Neuronal stem cell (in vitro differentiated cells): ENCODE measurements around the gene C4A.
"Not testable (repeated sequence)": the region's sequence is repeated elsewhere in the genome, so short reads cannot be mapped to it uniquely, and the experiment has no call there.

Experiments used
- DNase-seq: peaks from one replicate; pipeline ENCODE4 v3.0.0-alpha.2; 2013; ENCODE audit warnings: low spot score
- H2AFZ ChIP-seq: one replicate; pipeline ENCODE4 v1.6.1; 2013; ENCODE audit warnings: mild to moderate bottlenecking, low read length, inconsistent platforms
- H2AK5ac ChIP-seq: 2 replicates; pipeline ENCODE4 v1.6.1; 2013; ENCODE audit warnings: low read depth, mild to moderate bottlenecking, inconsistent platforms, low read length, moderate library complexity, mixed read lengths
- H2BK120ac ChIP-seq: 2 replicates; pipeline ENCODE4 v1.6.1; 2013; ENCODE audit warnings: low read depth, mild to moderate bottlenecking, inconsistent platforms, low read length, moderate library complexity, mixed read lengths
- H2BK12ac ChIP-seq: one replicate; pipeline ENCODE4 v1.6.1; 2013; ENCODE audit warnings: low read length, inconsistent platforms
- H2BK15ac ChIP-seq: 2 replicates; pipeline ENCODE4 v1.6.1; 2013; ENCODE audit warnings: mild to moderate bottlenecking, low read length, inconsistent platforms, mixed read lengths
- H2BK5ac ChIP-seq: one replicate; pipeline ENCODE4 v1.6.1; 2013; ENCODE audit warnings: inconsistent platforms, mild to moderate bottlenecking, low read length, moderate library complexity
- H3K14ac ChIP-seq: one replicate; pipeline ENCODE4 v1.6.1; 2013; ENCODE audit warnings: low read length, inconsistent platforms
- H3K18ac ChIP-seq: 2 replicates; pipeline ENCODE4 v1.6.1; 2013; ENCODE audit warnings: low read length, inconsistent platforms
- H3K23ac ChIP-seq: 2 replicates; pipeline ENCODE4 v1.6.1; 2013; ENCODE audit warnings: low read depth, mild to moderate bottlenecking, mixed read lengths, low read length, inconsistent platforms; ENCODE audit not compliant: poor library complexity
- H3K27ac ChIP-seq: replicated peaks from 3 replicates; pipeline ENCODE4 v1.5.1; 2013; ENCODE audit warnings: low read length, inconsistent platforms
- H3K27me3 ChIP-seq, 3 experiments: 2 replicates each; pipeline ENCODE4 v1.6.1; 2013; ENCODE audit warnings: low read length in 3 of 3, mild to moderate bottlenecking in 2 of 3, inconsistent platforms in 1 of 3, low read depth in 1 of 3, mixed read lengths in 1 of 3, moderate library complexity in 1 of 3; ENCODE audit not compliant: control insufficient read depth in 3 of 3, insufficient read depth in 3 of 3
- H3K36me3 ChIP-seq, 2 donors: replicated peaks in 1 of 2; 2 replicates each; pipeline ENCODE4 v1.6.1; 2013; ENCODE audit warnings: low read length in 2 of 2; ENCODE audit not compliant: control insufficient read depth in 2 of 2, insufficient read depth in 2 of 2
- H3K4ac ChIP-seq: 2 replicates; pipeline ENCODE4 v1.6.1; 2013; ENCODE audit warnings: inconsistent platforms, mild to moderate bottlenecking, low read length, moderate library complexity
- H3K4me1 ChIP-seq, 2 donors: 1 replicate in 1 of 2; 2 replicates in 1 of 2; pipeline ENCODE4 v1.6.1; 2013; ENCODE audit warnings: low read length in 2 of 2, low read depth in 1 of 2; ENCODE audit not compliant: control insufficient read depth in 2 of 2, insufficient read depth in 1 of 2
- H3K4me2 ChIP-seq: one replicate; pipeline ENCODE4 v1.6.1; 2013; ENCODE audit warnings: mild to moderate bottlenecking, low read length, inconsistent platforms; ENCODE audit not compliant: insufficient read depth, poor library complexity, severe bottlenecking
- H3K4me3 ChIP-seq, 2 donors: 2 replicates each; pipeline ENCODE4 v1.5.1; 2013; ENCODE audit warnings: low read length in 2 of 2, mild to moderate bottlenecking in 2 of 2, inconsistent platforms in 1 of 2, moderate library complexity in 1 of 2
- H3K79me1 ChIP-seq: one replicate; pipeline ENCODE4 v1.6.1; 2013; ENCODE audit warnings: low read depth, mild to moderate bottlenecking, inconsistent platforms, low read length, moderate library complexity
- H3K9ac ChIP-seq: one replicate; pipeline ENCODE4 v1.6.1; 2013; ENCODE audit warnings: mild to moderate bottlenecking, low read depth, low read length, inconsistent platforms; ENCODE audit not compliant: poor library complexity
- H3K9me3 ChIP-seq, 2 donors: replicated peaks in 1 of 2; 2 replicates each; pipeline versions ENCODE3 to v1.6.1; 2013; ENCODE audit warnings: low read length in 2 of 2, mild to moderate bottlenecking in 2 of 2, inconsistent platforms in 1 of 2, low read depth in 1 of 2, mixed read lengths in 1 of 2, moderate library complexity in 1 of 2; ENCODE audit not compliant: control insufficient read depth in 2 of 2, insufficient read depth in 1 of 2
- H4K8ac ChIP-seq: one replicate; pipeline ENCODE4 v1.6.1; 2013; ENCODE audit warnings: low read depth, mild to moderate bottlenecking, inconsistent platforms, low read length, moderate library complexity
- H4K91ac ChIP-seq: one replicate; pipeline ENCODE4 v1.6.1; 2013; ENCODE audit warnings: low read length, low read depth, mild to moderate bottlenecking, inconsistent platforms; ENCODE audit not compliant: poor library complexity
- WGBS, 2 donors: extraction: QIAGEN DNeasy Blood & Tissue Kit; methylation state at CpG; one replicate each; pipeline ENCODE4 v1.1.7; 2013; ENCODE audit warnings: missing lambda C conversion rate in 2 of 2, mixed read lengths in 1 of 2; ENCODE audit not compliant: insufficient read length in 2 of 2, insufficient replicate concordance in 1 of 2; ENCODE audit errors: extremely low coverage in 2 of 2; 5-methylcytosine and 5-hydroxymethylcytosine counted together

C4A gene

GRCh38 chr6:31996385-31996784 lies 14.5 kb downstream of the C4A start:
- H3K23ac ChIP-seq, H3K14ac ChIP-seq, H3K9ac ChIP-seq, DNase-seq, H4K91ac ChIP-seq, H3K27me3 ChIP-seq, H2BK120ac ChIP-seq, H3K4me1 ChIP-seq, H3K27ac ChIP-seq, H2BK12ac ChIP-seq, H2AK5ac ChIP-seq, H3K79me1 ChIP-seq, H4K8ac ChIP-seq, H3K9me3 ChIP-seq, H3K4me2 ChIP-seq, H2BK5ac ChIP-seq, H3K4me3 ChIP-seq, H2BK15ac ChIP-seq, H3K36me3 ChIP-seq, H3K18ac ChIP-seq, H2AFZ ChIP-seq, H3K4ac ChIP-seq: not testable (repeated sequence)
- WGBS, 2 donors: no CpG with 5 or more reads among the region's 6 CpGs

- not testable (repeated sequence) for H3K4me1 ChIP-seq, H3K4me3 ChIP-seq, H3K9ac ChIP-seq, H3K18ac ChIP-seq, H3K79me1 ChIP-seq, H2AFZ ChIP-seq, H2BK5ac ChIP-seq, H2BK15ac ChIP-seq, H3K4me2 ChIP-seq, H3K27ac ChIP-seq, H4K91ac ChIP-seq, H3K27me3 ChIP-seq, H4K8ac ChIP-seq, H3K23ac ChIP-seq, H3K4ac ChIP-seq, H3K14ac ChIP-seq, DNase-seq, H2BK12ac ChIP-seq, H2AK5ac ChIP-seq, H3K36me3 ChIP-seq, H2BK120ac ChIP-seq, H3K9me3 ChIP-seq
- WGBS, 2 donors: no CpG with 5 or more reads among the region's 15 CpGs
Observed at GRCh38 chr6:32002546-32003268, 20.9 kb downstream of the C4A start.

GRCh38 chr6:32003301-32003700 lies 21.4 kb downstream of the C4A start:
- H3K27ac ChIP-seq: not testable (repeated sequence)
- WGBS, 2 donors: no CpG with 5 or more reads among the region's 7 CpGs

GRCh38 chr6:32004393-32004792 lies 22.5 kb downstream of the C4A start:
- H3K27me3 ChIP-seq, H3K4me1 ChIP-seq, DNase-seq, H3K9me3 ChIP-seq, H4K91ac ChIP-seq, H2BK5ac ChIP-seq, H3K27ac ChIP-seq, H3K36me3 ChIP-seq, H3K9ac ChIP-seq, H3K4ac ChIP-seq, H3K4me3 ChIP-seq, H3K23ac ChIP-seq, H2BK12ac ChIP-seq, H3K18ac ChIP-seq, H3K14ac ChIP-seq, H2BK120ac ChIP-seq, H3K79me1 ChIP-seq, H2AFZ ChIP-seq, H2BK15ac ChIP-seq, H3K4me2 ChIP-seq, H2AK5ac ChIP-seq, H4K8ac ChIP-seq: not testable (repeated sequence)
- no CpG with 5 or more reads among the region's 4 CpGs for WGBS, 2 donors

More at GRCh38 chr6:32003301-32003700, 21.4 kb downstream of the C4A start:
- H3K36me3 ChIP-seq, H3K18ac ChIP-seq, H3K79me1 ChIP-seq, H2BK15ac ChIP-seq, H2BK12ac ChIP-seq, H2AFZ ChIP-seq, H3K9ac ChIP-seq, H3K4me1 ChIP-seq, H3K14ac ChIP-seq, H3K4me3 ChIP-seq, H2AK5ac ChIP-seq, H3K27me3 ChIP-seq, H2BK5ac ChIP-seq, H3K23ac ChIP-seq, H2BK120ac ChIP-seq, H4K91ac ChIP-seq, DNase-seq, H3K9me3 ChIP-seq, H3K4ac ChIP-seq, H3K4me2 ChIP-seq, H4K8ac ChIP-seq: not testable (repeated sequence)
